ENCODE results near the gene TRPM4.

TRPM4 gene

DNA sequence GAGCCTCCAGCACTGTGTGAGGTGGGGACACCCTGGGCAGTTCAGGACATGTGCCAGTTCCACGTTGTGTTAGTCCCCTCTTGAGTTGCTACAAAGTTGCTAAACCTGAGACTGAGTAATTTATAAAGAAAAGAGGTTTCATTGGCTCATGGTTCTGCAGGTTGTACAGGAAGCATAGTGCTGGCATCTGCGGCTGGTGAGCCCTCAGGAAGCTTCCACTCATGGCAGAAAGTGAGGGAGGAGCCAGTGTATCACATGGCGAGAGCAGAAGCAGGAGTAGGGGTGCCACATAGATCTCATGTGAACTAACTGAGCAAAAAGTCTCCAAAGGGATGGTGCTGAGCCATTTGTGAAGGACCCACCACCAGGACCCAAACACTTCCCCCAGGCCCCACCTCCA lies 33.2 kb downstream of the TRPM4 start:
- no peak for TF ChIP-seq TAF1 (IDR thresholded peaks at IDR 0.05; ENCODE audit: borderline replicate concordance, insufficient read depth, low read length)
- no peak for TF ChIP-seq POLR2AphosphoS5 (IDR thresholded peaks at IDR 0.05; ENCODE audit: low read depth, low read length)
- TF ChIP-seq FOXP2 (optimal IDR thresholded peaks at IDR 0.05; ENCODE audit: borderline replicate concordance, extremely low read depth, extremely low read length, insufficient read depth) = no peak
- TF ChIP-seq SIN3A (IDR thresholded peaks at IDR 0.05; ENCODE audit: borderline replicate concordance, insufficient read depth, low read length) = no peak
- TF ChIP-seq, protein P1, sequence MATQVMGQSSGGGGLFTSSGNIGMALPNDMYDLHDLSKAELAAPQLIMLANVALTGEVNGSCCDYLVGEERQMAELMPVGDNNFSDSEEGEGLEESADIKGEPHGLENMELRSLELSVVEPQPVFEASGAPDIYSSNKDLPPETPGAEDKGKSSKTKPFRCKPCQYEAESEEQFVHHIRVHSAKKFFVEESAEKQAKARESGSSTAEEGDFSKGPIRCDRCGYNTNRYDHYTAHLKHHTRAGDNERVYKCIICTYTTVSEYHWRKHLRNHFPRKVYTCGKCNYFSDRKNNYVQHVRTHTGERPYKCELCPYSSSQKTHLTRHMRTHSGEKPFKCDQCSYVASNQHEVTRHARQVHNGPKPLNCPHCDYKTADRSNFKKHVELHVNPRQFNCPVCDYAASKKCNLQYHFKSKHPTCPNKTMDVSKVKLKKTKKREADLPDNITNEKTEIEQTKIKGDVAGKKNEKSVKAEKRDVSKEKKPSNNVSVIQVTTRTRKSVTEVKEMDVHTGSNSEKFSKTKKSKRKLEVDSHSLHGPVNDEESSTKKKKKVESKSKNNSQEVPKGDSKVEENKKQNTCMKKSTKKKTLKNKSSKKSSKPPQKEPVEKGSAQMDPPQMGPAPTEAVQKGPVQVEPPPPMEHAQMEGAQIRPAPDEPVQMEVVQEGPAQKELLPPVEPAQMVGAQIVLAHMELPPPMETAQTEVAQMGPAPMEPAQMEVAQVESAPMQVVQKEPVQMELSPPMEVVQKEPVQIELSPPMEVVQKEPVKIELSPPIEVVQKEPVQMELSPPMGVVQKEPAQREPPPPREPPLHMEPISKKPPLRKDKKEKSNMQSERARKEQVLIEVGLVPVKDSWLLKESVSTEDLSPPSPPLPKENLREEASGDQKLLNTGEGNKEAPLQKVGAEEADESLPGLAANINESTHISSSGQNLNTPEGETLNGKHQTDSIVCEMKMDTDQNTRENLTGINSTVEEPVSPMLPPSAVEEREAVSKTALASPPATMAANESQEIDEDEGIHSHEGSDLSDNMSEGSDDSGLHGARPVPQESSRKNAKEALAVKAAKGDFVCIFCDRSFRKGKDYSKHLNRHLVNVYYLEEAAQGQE (IDR thresholded peaks at IDR 0.05; ENCODE audit: insufficient read depth in 1 of 2, low read depth in 2 of 2, low read length in 2 of 2) = no peak

DNA sequence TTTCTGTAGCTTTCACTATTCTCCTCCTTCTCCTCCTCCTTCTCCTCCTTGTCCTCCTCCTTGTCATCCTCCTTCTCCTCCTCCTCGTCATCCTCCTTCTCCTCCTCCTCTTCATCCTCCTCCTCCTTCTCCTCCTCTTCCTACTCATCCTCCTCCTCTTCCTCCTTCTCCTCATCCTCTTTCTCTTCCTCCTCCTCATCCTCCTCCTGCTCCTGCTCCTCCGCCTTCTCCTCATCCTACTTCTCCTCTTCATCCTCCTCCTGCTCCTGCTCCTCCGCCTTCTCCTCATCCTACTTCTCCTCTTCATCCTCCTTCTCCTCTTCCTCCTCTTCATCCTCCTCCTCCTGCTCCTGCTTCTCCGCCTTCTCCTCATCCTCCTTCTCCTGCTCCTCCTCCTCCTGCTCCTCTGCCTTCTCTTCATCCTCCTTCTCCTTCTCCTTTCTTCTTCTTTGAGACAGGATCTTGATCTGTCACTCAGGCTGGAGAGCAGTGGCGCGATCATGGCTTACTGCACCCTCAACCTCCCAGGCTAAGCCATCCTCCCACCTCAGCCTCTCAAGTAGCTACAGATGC lies 36.3 kb downstream of the TRPM4 start:
- TF ChIP-seq, protein P1 (IDR thresholded peaks at IDR 0.05; ENCODE audit: insufficient read depth in 1 of 2, low read depth in 2 of 2, low read length in 2 of 2) = no peak
- TF ChIP-seq TAF1 (IDR thresholded peaks at IDR 0.05; ENCODE audit: borderline replicate concordance, insufficient read depth, low read length) = no peak
- no peak for TF ChIP-seq SIN3A (IDR thresholded peaks at IDR 0.05; ENCODE audit: borderline replicate concordance, insufficient read depth, low read length)
- no peak for TF ChIP-seq POLR2AphosphoS5 (IDR thresholded peaks at IDR 0.05; ENCODE audit: low read depth, low read length)
- no peak for TF ChIP-seq FOXP2 (optimal IDR thresholded peaks at IDR 0.05; ENCODE audit: borderline replicate concordance, extremely low read depth, extremely low read length, insufficient read depth)

DNA sequence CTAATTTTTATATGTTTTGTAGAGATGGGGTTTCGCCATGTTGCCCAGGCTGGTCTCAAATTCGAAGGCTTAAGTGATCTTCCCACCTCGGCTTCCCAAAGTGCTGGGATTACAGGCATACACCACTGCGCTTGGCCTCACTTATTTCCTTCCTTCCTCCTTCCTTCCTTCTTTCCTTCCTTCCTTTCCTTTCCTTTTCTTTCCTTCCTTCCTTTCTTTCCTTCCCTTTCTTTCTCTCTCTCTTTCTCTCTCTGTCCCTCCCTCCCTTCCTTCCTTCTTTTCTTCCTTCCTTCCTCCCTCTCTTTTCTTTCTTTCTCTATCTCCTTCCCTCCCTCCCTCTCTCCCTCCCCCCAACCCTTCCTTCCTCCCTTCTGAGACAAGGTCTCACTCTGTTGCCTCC lies 36.8 kb downstream of the TRPM4 start:
- TF ChIP-seq FOXP2 (optimal IDR thresholded peaks at IDR 0.05; ENCODE audit: borderline replicate concordance, extremely low read depth, extremely low read length, insufficient read depth) = no peak
- TF ChIP-seq TAF1 (IDR thresholded peaks at IDR 0.05; ENCODE audit: borderline replicate concordance, insufficient read depth, low read length) = no peak
- TF ChIP-seq, protein P1 (IDR thresholded peaks at IDR 0.05; ENCODE audit: insufficient read depth in 1 of 2, low read depth in 2 of 2, low read length in 2 of 2) = no peak
- TF ChIP-seq POLR2AphosphoS5 (IDR thresholded peaks at IDR 0.05; ENCODE audit: low read depth, low read length) = no peak
- TF ChIP-seq SIN3A (IDR thresholded peaks at IDR 0.05; ENCODE audit: borderline replicate concordance, insufficient read depth, low read length) = no peak

DNA sequence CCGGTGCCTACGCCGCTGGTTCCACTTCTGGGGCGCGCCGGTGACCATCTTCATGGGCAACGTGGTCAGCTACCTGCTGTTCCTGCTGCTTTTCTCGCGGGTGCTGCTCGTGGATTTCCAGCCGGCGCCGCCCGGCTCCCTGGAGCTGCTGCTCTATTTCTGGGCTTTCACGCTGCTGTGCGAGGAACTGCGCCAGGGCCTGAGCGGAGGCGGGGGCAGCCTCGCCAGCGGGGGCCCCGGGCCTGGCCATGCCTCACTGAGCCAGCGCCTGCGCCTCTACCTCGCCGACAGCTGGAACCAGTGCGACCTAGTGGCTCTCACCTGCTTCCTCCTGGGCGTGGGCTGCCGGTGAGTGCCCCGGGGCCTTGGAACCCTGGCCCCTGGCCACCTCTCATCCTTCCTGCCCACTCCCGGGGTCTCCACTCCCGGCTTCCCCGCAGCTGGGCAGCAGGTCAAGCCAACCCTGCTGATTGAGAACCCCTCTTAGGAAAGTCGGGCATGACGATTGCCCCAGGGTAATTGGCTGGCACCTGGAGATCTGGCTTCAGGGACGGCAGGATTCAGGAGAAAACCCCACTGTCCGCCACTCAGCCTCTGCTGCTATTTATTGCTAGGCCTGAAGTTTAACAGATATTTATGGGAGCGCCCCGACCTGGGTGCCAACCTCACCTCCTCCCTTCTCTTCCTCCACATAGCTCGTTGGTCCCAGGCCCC lies 39.1 kb downstream of the TRPM4 start:
- TF ChIP-seq FOXP2 (optimal IDR thresholded peaks at IDR 0.05; ENCODE audit: borderline replicate concordance, extremely low read depth, extremely low read length, insufficient read depth) = no peak

DNA sequence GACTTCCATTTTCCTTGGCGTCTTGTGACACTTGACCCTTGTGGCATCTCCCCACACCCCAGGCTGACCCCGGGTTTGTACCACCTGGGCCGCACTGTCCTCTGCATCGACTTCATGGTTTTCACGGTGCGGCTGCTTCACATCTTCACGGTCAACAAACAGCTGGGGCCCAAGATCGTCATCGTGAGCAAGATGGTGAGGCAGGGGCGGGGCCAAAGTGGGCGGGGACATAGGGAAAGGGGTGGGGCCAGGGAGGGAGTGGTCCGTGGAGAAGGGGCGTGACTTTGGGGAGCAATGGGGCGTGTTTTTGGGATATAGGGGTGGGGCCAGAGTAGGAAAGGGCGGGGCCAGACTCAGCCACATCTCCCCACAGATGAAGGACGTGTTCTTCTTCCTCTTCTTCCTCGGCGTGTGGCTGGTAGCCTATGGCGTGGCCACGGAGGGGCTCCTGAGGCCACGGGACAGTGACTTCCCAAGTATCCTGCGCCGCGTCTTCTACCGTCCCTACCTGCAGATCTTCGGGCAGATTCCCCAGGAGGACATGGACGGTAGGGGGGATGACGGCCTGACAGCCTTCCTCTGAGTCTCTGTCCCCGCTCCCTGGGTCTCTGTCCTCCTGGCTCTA lies 42.8 kb downstream of the TRPM4 start:
- TF ChIP-seq POLR2AphosphoS5 (IDR thresholded peaks at IDR 0.05; ENCODE audit: low read depth, low read length) (no peak), SIN3A (IDR thresholded peaks at IDR 0.05; ENCODE audit: borderline replicate concordance, insufficient read depth, low read length) (no peak), FOXP2 (optimal IDR thresholded peaks at IDR 0.05; ENCODE audit: borderline replicate concordance, extremely low read depth, extremely low read length, insufficient read depth) (no peak), TAF1 (IDR thresholded peaks at IDR 0.05; ENCODE audit: borderline replicate concordance, insufficient read depth, low read length) (no peak)
- TF ChIP-seq, protein P1 (IDR thresholded peaks at IDR 0.05; ENCODE audit: insufficient read depth in 1 of 2, low read depth in 2 of 2, low read length in 2 of 2) = no peak
